ENCODE results near the gene PXN.

GRCh38 chr12:120168337-120168736 is 97.2 kb downstream of the PXN start:
- no peak for TF ChIP-seq CTCF (IDR thresholded peaks at IDR 0.05; ENCODE audit: insufficient read depth, low read length)
- no peak for TF ChIP-seq POLR2AphosphoS5 (IDR thresholded peaks at IDR 0.05; ENCODE audit: low read depth)
- TF ChIP-seq REST (IDR thresholded peaks at IDR 0.05; ENCODE audit: insufficient replicate concordance, low read depth) = no peak
- no peak for TF ChIP-seq GABPA (IDR thresholded peaks at IDR 0.05; ENCODE audit: low read depth)
- no peak for TF ChIP-seq SPI1 (IDR thresholded peaks at IDR 0.05; ENCODE audit: borderline replicate concordance, low read depth)
